SU-DHL-6 (cell line): ENCODE results near the gene GRIK4.

Experiments used
- CTCF ChIP-seq: fragments of 200-600 bp; sonication (generic); IDR thresholded peaks from one replicate; pipeline ENCODE4 v1.5.1; 2017; ENCODE audit warnings: antibody characterized with exemption, mild to moderate bottlenecking, low read length, moderate library complexity; ENCODE audit not compliant: insufficient read depth, poor library complexity, severe bottlenecking
- EZH2phosphoT487 ChIP-seq: fragments of 200-600 bp; sonication (generic), shearing (Covaris generic); conservative IDR thresholded peaks from 2 replicates; pipeline ENCODE4 v1.6.1; 2018; ENCODE audit warnings: mild to moderate bottlenecking, antibody characterized with exemption, low read length, moderate library complexity, mixed read lengths

- TF ChIP-seq CTCF (no peak), EZH2phosphoT487 (no peak)
Observed at GRCh38 chr11:120904116-120904515, 392.6 kb downstream of the GRIK4 start.
